GM12872 (cell line): Measurements from ENCODE around the gene TDRD7.

Source experiments
- CTCF ChIP-seq: IDR thresholded peaks from 3 replicates; pipeline ENCODE4 v1.5.1; 2011; ENCODE audit warnings: low read depth, mild to moderate bottlenecking, low read length, moderate library complexity; ENCODE audit not compliant: insufficient read depth

Gene TDRD7

GRCh38 chr9:97430316-97431043 is 18.6 kb downstream of the TDRD7 start:
- TF ChIP-seq CTCF: no peak

- TF ChIP-seq CTCF: no peak
Measured at GRCh38 chr9:97431044-97431441, 19.1 kb downstream of the TDRD7 start.

GRCh38 chr9:97431549-97432143 is 19.8 kb downstream of the TDRD7 start:
- TF ChIP-seq CTCF: no peak

GRCh38 chr9:97437051-97437600 is 25.2 kb downstream of the TDRD7 start:
- TF ChIP-seq CTCF: no peak

- TF ChIP-seq CTCF: no peak
Measured at GRCh38 chr9:97438257-97438656, 26.4 kb downstream of the TDRD7 start.

GRCh38 chr9:97438666-97439065 is 26.8 kb downstream of the TDRD7 start:
- TF ChIP-seq CTCF: no peak

GRCh38 chr9:97440160-97440559 is 28.3 kb downstream of the TDRD7 start:
- no peak for TF ChIP-seq CTCF
